GM12864 (cell line): Measurements from ENCODE around the gene ZDHHC4.

Experiments used
- DNase-seq: peaks from one replicate; pipeline ENCODE4 v3.0.0-alpha.2; 2011; ENCODE audit warnings: low read depth
- H3K4me3 ChIP-seq: 2 replicates; pipeline ENCODE4 v1.5.1; 2011; ENCODE audit warnings: mild to moderate bottlenecking, low read depth, low read length, control low read depth
- CTCF ChIP-seq: IDR thresholded peaks from 2 replicates; pipeline ENCODE4 v1.5.1; 2011; ENCODE audit warnings: low read depth, mild to moderate bottlenecking, moderate library complexity, low read length, control low read depth, inconsistent platforms; ENCODE audit errors: missing control alignments

The ZDHHC4 gene

GRCh38 chr7:6577369-6578113 lies at the start of gene ZDHHC4:
Gene ZDHHC4, plus strand, starts transcription at chr7:6577454. Its CDS starts 3,108 bp downstream, at chr7:6580562.
- H3K4me3 ChIP-seq, result peak within 1 kb of the TSS; percentile 83
- no peak for TF ChIP-seq CTCF
- DNase-seq, result peak; percentile 75

- DNase-seq, result no peak
- no peak for TF ChIP-seq CTCF
- H3K4me3 ChIP-seq, result no peak overlapping the region
Measured at GRCh38 chr7:6528401-6529130, 48.7 kb upstream of the ZDHHC4 start.

- TF ChIP-seq CTCF, result no peak
- no peak overlapping the region for H3K4me3 ChIP-seq
- DNase-seq, result no peak
Measured at GRCh38 chr7:6529643-6530042, 47.6 kb upstream of the ZDHHC4 start.

- no peak for TF ChIP-seq CTCF
- no peak for DNase-seq
- H3K4me3 ChIP-seq, result peak overlapping the region; percentile 72
Measured at GRCh38 chr7:6530626-6531491, 46.4 kb upstream of the ZDHHC4 start.

- no peak for DNase-seq
- no peak for TF ChIP-seq CTCF
- H3K4me3 ChIP-seq, result peak overlapping the region; percentile 33
Measured at GRCh38 chr7:6531492-6532279, 45.6 kb upstream of the ZDHHC4 start.

- no peak for DNase-seq
- no peak overlapping the region for H3K4me3 ChIP-seq
- no peak for TF ChIP-seq CTCF
Measured at GRCh38 chr7:6532516-6532915, 44.7 kb upstream of the ZDHHC4 start.
